ENCODE measurements around the gene SPSB1. TPM values are rescaled to one million over a fixed set of nuclear protein-coding genes. Genes with fewer than 3 reads are reported as not detected.

SPSB1 gene
- total RNA-seq, 1 donor from 2014 or later = 22.0 TPM

- no peak for TF ChIP-seq CTCF (IDR thresholded peaks at IDR 0.05; ENCODE audit: unreplicated experiment)
- peaks cover 11% of the 10 kb centered on the region for H3K36me3 Mint-ChIP-seq
- H3K4me1 Mint-ChIP-seq = peaks cover 30% of the 10 kb centered on the region
- H3K27me3 Mint-ChIP-seq (ENCODE audit: low read depth) = no peaks in the 10 kb centered on the region
- peaks cover 8% of the 10 kb centered on the region for H3K9me3 Mint-ChIP-seq
- H3K4me3 Mint-ChIP-seq = no peak overlapping the region
- H3K27ac Mint-ChIP-seq = no peak overlapping the region
- no peak for DNase-seq (ENCODE audit: low spot score in 2 of 2, unreplicated experiment in 2 of 2)
Observed at GRCh38 chr1:9345922-9346321, 53.2 kb downstream of the SPSB1 start.

GRCh38 chr1:9346566-9346965, 53.9 kb downstream of the SPSB1 start:
- Mint-ChIP-seq H3K4me1 (peaks cover 35% of the 10 kb centered on the region), H3K27me3 (ENCODE audit: low read depth) (no peaks in the 10 kb centered on the region), H3K4me3 (no peak overlapping the region), H3K27ac (peak overlapping the region; percentile 12), H3K36me3 (peaks cover 11% of the 10 kb centered on the region), H3K9me3 (peaks cover 8% of the 10 kb centered on the region)
- no peak for DNase-seq (ENCODE audit: low spot score in 2 of 2, unreplicated experiment in 2 of 2)
- no peak for TF ChIP-seq CTCF (IDR thresholded peaks at IDR 0.05; ENCODE audit: unreplicated experiment)

- no peak for DNase-seq (ENCODE audit: low spot score in 2 of 2, unreplicated experiment in 2 of 2)
- Mint-ChIP-seq H3K36me3 (peaks cover 7% of the 10 kb centered on the region), H3K27me3 (ENCODE audit: low read depth) (no peaks in the 10 kb centered on the region), H3K27ac (no peak overlapping the region), H3K4me3 (no peak overlapping the region), H3K4me1 (peaks cover 40% of the 10 kb centered on the region), H3K9me3 (peaks cover 8% of the 10 kb centered on the region)
- no peak for TF ChIP-seq CTCF (IDR thresholded peaks at IDR 0.05; ENCODE audit: unreplicated experiment)
Observed at GRCh38 chr1:9347095-9347850, 54.6 kb downstream of the SPSB1 start.

- no peak for DNase-seq (ENCODE audit: low spot score in 2 of 2, unreplicated experiment in 2 of 2)
- Mint-ChIP-seq H3K27ac (peak overlapping the region; percentile 2), H3K27me3 (ENCODE audit: low read depth) (no peaks in the 10 kb centered on the region), H3K36me3 (peaks cover 2% of the 10 kb centered on the region), H3K4me3 (no peak overlapping the region), H3K4me1 (peaks cover 52% of the 10 kb centered on the region), H3K9me3 (no peaks in the 10 kb centered on the region)
- TF ChIP-seq CTCF (IDR thresholded peaks at IDR 0.05; ENCODE audit: unreplicated experiment) = no peak
Observed at GRCh38 chr1:9349331-9349851, 56.7 kb downstream of the SPSB1 start.

GRCh38 chr1:9350013-9350908, 57.6 kb downstream of the SPSB1 start:
- H3K36me3 Mint-ChIP-seq = peaks cover 2% of the 10 kb centered on the region
- H3K4me3 Mint-ChIP-seq = no peak overlapping the region
- H3K27me3 Mint-ChIP-seq (ENCODE audit: low read depth) = no peaks in the 10 kb centered on the region
- H3K4me1 Mint-ChIP-seq = peaks cover 52% of the 10 kb centered on the region
- peak overlapping the region; percentile 2 for H3K27ac Mint-ChIP-seq
- no peak for DNase-seq (ENCODE audit: low spot score in 2 of 2, unreplicated experiment in 2 of 2)
- no peaks in the 10 kb centered on the region for H3K9me3 Mint-ChIP-seq
- TF ChIP-seq CTCF (IDR thresholded peaks at IDR 0.05; ENCODE audit: unreplicated experiment) = no peak

All from mesothelial cell of epicardium (in vitro differentiated cells).